OCI-LY7 (cell line): ENCODE measurements around the gene TSPAN10. TPM values are rescaled to one million over a fixed set of nuclear protein-coding genes. Genes with fewer than 3 reads are reported as not detected.

Experiments
- BruUV-seq: library from RNA; stranded (reverse); fragments of 400-500 nt; replicated peaks from 2 replicates; lab custom pipeline; 2021; lab: Mats Ljungman, UMichigan
- CTCF ChIA-PET: fragments of 300-600 bp; sonication (Branson Sonifier 250); formaldehyde crosslinking; loops from one replicate; lab custom pipeline; 2022; ENCODE audit warnings: antibody characterized with exemption; ENCODE audit not compliant: unreplicated experiment; lab: Charles Lee
- POLR2A ChIA-PET: fragments of 300-600 bp; sonication (Branson Sonifier 250); formaldehyde crosslinking; loops from one replicate; lab custom pipeline; 2022; ENCODE audit warnings: antibody characterized with exemption; lab: Charles Lee
- DNase-seq: peaks from one replicate; pipeline ENCODE4 v3.0.0-alpha.2; 2015; ENCODE audit warnings: low spot score
- H2AFZ ChIP-seq: fragments of 200-600 bp; sonication (generic), shearing (Covaris generic); 2 replicates; pipeline ENCODE4 v1.6.1; 2014; ENCODE audit warnings: mild to moderate bottlenecking, antibody characterized with exemption, low read length, moderate library complexity
- H3K27ac ChIP-seq: fragments of 200-600 bp; sonication (generic); 2 replicates; pipeline ENCODE4 v1.5.1; 2014; ENCODE audit warnings: mixed run types, low read depth, mild to moderate bottlenecking, moderate library complexity, low read length, inconsistent platforms; ENCODE audit not compliant: poor library complexity, severe bottlenecking
- H3K36me3 ChIP-seq: fragments of 200-600 bp; sonication (generic); 2 replicates; pipeline ENCODE4 v1.6.1; 2014; ENCODE audit warnings: mild to moderate bottlenecking, antibody characterized with exemption, low read length, moderate library complexity, mixed read lengths; ENCODE audit not compliant: insufficient read depth
- H3K4me1 ChIP-seq: fragments of 200-600 bp; sonication (generic); 2 replicates; pipeline ENCODE4 v1.5.1; 2014; ENCODE audit warnings: mild to moderate bottlenecking, low read length; ENCODE audit not compliant: insufficient read depth, poor library complexity, severe bottlenecking
- H3K4me2 ChIP-seq: fragments of 200-600 bp; sonication (generic); 2 replicates; pipeline ENCODE4 v1.6.1; 2014; ENCODE audit warnings: mild to moderate bottlenecking, low read length
- H3K4me3 ChIP-seq: fragments of 200-600 bp; sonication (generic); 2 replicates; pipeline ENCODE4 v1.5.1; 2014; ENCODE audit warnings: mild to moderate bottlenecking, low read depth, low read length; ENCODE audit not compliant: poor library complexity, severe bottlenecking
- H3K79me2 ChIP-seq: fragments of 200-600 bp; sonication (generic); 2 replicates; pipeline ENCODE4 v1.6.1; 2016; ENCODE audit warnings: low read depth, mild to moderate bottlenecking, low read length, moderate library complexity, mixed read lengths; ENCODE audit not compliant: insufficient read depth
- H3K9me2 ChIP-seq: fragments of 200-600 bp; sonication (generic); 2 replicates; pipeline ENCODE4 v1.6.1; 2016; ENCODE audit warnings: mild to moderate bottlenecking, low read length, mixed read lengths; ENCODE audit not compliant: insufficient read depth
- H3K9me3 ChIP-seq: fragments of 200-600 bp; sonication (generic); 2 replicates; pipeline ENCODE4 v1.6.1; 2014; ENCODE audit warnings: mild to moderate bottlenecking, mixed run types, low read length, mixed read lengths
- H4K20me1 ChIP-seq: fragments of 200-600 bp; sonication (generic); 2 replicates; pipeline ENCODE4 v1.6.1; 2014; ENCODE audit warnings: mild to moderate bottlenecking, antibody characterized with exemption, low read length, moderate library complexity, mixed read lengths; ENCODE audit not compliant: insufficient read depth
- EZH2phosphoT487 ChIP-seq: fragments of 200-600 bp; sonication (generic); IDR thresholded peaks from 2 replicates; pipeline ENCODE4 v1.6.1; 2018; ENCODE audit warnings: low read depth, borderline replicate concordance, mild to moderate bottlenecking, mixed run types, antibody characterized with exemption, low read length, moderate library complexity, mixed read lengths
- intact Hi-C: fragments of 100-400 bp; cut with micrococcal nuclease; formaldehyde crosslinking; loops from one replicate; pipeline ENCODE4 v1.10.0; 2022; ENCODE audit not compliant: unreplicated experiment
- total RNA-seq, 2 experiments: library from RNA; depleted of rRNA in 1 of 2; stranded (reverse); fragments of >200 nt in 1 of 2; shearing (Covaris generic) in 1 of 2; gene quantifications; 2 replicates each; pipeline ENCODE4 v1.2.3, GENCODE V29; 2014 to 2022
- TF ChIP-seq, protein P1 (sequence below): fragments of 200-600 bp; sonication (generic); conservative IDR thresholded peaks from 2 replicates; pipeline ENCODE4 v1.5.1; 2014; ENCODE audit warnings: mild to moderate bottlenecking, antibody characterized with exemption, low read length, moderate library complexity, mixed read lengths

Gene TSPAN10
- total RNA-seq, 2 experiments from 2014 or later = 0.95 to 2.4 TPM

DNA sequence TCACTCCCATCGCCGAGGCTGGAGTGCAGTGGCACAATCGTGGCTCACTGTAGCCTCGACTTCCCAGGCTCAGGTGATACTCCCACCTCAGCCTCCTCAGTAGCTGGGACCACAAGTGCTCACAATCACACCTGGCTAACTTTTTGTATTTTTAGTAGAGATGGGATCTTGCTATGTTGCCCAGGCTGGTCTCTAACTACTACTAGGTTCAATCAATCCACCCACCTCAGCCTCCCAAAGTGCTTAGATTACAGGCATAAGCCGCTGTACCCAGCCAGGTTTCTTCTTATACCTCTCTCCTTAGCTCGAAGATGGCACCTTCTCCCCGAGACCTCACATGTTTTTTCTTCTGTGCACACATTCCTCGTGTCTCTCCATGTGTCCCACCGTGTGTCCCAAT is 3.0 kb downstream of the TSPAN10 start:
- no peaks in the 10 kb centered on the region for H3K36me3 ChIP-seq
- H4K20me1 ChIP-seq = peaks cover 13% of the 10 kb centered on the region; the same call in 1 of the 2 replicates
- H3K27ac ChIP-seq = no peak overlapping the region
- ChIA-PET CTCF (no interaction called here), POLR2A (no interaction called here)
- intact Hi-C loops = no loop called here
- H3K4me1 ChIP-seq = peaks cover 15% of the 10 kb centered on the region
- H3K79me2 ChIP-seq = peaks cover 17% of the 10 kb centered on the region
- no TSS peak for BruUV-seq
- DNase-seq = no peak
- TF ChIP-seq EZH2phosphoT487 = no peak
- TF ChIP-seq, protein P1, sequence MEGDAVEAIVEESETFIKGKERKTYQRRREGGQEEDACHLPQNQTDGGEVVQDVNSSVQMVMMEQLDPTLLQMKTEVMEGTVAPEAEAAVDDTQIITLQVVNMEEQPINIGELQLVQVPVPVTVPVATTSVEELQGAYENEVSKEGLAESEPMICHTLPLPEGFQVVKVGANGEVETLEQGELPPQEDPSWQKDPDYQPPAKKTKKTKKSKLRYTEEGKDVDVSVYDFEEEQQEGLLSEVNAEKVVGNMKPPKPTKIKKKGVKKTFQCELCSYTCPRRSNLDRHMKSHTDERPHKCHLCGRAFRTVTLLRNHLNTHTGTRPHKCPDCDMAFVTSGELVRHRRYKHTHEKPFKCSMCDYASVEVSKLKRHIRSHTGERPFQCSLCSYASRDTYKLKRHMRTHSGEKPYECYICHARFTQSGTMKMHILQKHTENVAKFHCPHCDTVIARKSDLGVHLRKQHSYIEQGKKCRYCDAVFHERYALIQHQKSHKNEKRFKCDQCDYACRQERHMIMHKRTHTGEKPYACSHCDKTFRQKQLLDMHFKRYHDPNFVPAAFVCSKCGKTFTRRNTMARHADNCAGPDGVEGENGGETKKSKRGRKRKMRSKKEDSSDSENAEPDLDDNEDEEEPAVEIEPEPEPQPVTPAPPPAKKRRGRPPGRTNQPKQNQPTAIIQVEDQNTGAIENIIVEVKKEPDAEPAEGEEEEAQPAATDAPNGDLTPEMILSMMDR = no peak
- H3K9me2 ChIP-seq = no peaks in the 10 kb centered on the region
- no peak overlapping the region for H3K4me2 ChIP-seq
- no peak overlapping the region for H2AFZ ChIP-seq
- H3K9me3 ChIP-seq = no peaks in the 10 kb centered on the region
- no peak overlapping the region for H3K4me3 ChIP-seq

DNA sequence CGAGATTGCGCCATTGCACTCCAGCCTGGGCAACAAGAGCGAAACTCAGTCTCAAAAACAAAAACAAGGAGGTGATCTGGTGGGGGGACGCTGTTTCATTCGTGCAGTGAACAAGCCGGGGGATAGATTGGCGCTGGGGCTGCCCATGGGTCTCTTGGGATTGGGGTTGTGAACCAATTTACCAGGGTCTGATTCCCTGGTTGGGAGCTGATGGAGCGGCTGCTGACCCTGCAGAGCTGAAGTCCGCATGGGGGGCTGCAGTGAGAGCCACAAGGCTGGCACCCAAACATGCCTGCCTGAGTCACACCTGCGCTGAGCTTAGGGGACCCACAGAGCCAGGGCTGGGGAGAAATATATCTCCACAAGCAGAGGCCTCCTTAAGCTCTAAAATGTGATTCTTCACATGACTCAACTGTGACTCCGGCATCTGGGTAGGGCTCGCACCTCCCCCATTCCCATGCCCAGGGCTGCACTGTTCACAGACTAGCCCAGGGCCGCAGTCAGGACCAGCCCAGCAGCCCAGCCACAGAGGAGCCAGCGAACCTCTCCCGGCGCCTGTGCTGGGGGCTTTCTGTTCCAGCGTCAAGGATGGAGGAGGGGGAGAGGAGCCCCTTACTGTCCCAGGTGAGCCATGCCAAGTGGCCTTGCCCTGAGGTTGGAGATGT is 5.0 kb downstream of the TSPAN10 start:
- ChIA-PET POLR2A (no interaction called here), CTCF (no interaction called here)
- Histone ChIP-seq H4K20me1 (no peaks in the 10 kb centered on the region), H3K4me3 (no peak overlapping the region), H3K27ac (no peak overlapping the region), H2AFZ (no peak overlapping the region), H3K9me3 (no peaks in the 10 kb centered on the region), H3K4me2 (no peak overlapping the region), H3K4me1 (peaks cover 5% of the 10 kb centered on the region), H3K9me2 (no peaks in the 10 kb centered on the region), H3K36me3 (no peaks in the 10 kb centered on the region), H3K79me2 (no peaks in the 10 kb centered on the region)
- no peak for DNase-seq
- BruUV-seq = no TSS peak
- intact Hi-C loops = no loop called here
- TF ChIP-seq EZH2phosphoT487 = no peak
- TF ChIP-seq, protein P1 = no peak

DNA sequence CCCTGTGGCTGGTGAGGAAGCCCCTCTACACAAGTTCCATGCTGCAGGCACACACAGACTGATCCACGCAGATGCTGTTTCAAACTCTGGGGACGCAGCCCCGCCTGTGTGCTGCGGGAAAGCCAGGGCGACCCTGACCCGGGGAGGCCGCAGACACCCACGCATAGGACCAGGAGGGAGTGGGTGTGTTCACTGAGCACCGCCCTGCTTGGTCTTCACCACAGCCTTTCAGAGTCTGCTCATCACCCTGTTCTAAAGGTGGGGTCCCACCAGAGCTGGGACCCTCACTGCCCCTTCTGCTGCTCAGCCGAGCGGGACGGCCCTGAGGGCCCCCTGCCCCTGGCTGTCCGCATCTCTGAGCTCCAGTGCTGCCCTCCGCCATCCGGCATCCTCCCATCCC is 7.5 kb downstream of the TSPAN10 start:
- Histone ChIP-seq H3K4me3 (no peak overlapping the region), H3K27ac (no peak overlapping the region), H3K36me3 (no peaks in the 10 kb centered on the region), H2AFZ (no peak overlapping the region), H4K20me1 (no peaks in the 10 kb centered on the region), H3K9me3 (no peaks in the 10 kb centered on the region), H3K4me1 (no peaks in the 10 kb centered on the region), H3K4me2 (no peak overlapping the region), H3K9me2 (no peaks in the 10 kb centered on the region), H3K79me2 (no peaks in the 10 kb centered on the region)
- CTCF ChIA-PET = no interaction called here
- TF ChIP-seq EZH2phosphoT487 = no peak
- TF ChIP-seq, protein P1 = no peak
- intact Hi-C loops = no loop called here
- no TSS peak for BruUV-seq
- POLR2A ChIA-PET = no interaction called here
- DNase-seq = no peak
